Measurements from ENCODE around the gene IKZF1.
A peak's percentile ranks its signal among the peaks of the same experiment; 100 is the strongest.

The IKZF1 gene

DNA sequence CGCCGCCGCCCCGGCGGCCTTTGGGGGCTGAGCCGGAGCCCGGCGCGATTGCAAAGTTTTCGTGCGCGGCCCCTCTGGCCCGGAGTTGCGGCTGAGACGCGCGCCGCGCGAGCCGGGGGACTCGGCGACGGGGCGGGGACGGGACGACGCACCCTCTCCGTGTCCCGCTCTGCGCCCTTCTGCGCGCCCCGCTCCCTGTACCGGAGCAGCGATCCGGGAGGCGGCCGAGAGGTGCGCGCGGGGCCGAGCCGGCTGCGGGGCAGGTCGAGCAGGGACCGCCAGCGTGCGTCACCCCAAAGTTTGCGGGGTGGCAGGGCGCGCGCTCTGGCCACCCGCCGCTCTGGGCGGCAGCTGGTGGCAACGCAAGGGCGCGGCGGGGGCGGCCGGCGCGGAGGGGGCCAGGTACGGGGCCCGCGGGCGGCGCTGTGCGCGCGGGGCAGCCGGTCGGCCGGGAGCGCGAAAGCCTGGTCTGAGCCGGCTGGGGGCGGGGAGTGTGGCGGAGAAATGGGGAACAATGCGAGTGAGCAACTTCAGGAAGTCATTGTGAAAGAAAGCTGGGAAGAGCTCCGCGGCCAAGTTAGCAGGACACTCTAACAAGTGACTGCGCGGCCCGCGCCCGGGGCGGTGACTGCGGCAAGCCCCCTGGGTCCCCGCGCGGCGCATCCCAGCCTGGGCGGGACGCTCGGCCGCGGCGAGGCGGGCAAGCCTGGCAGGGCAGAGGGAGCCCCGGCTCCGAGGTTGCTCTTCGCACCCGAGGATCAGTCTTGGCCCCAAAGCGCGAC lies at the start of gene IKZF1:
TSS of gene IKZF1 (plus strand) at position 588 of the 782 bp plus-strand sequence. CDS start 14,346 bp downstream, outside the sequence.
- DNase-seq (ENCODE audit: low read depth): no peak

DNA sequence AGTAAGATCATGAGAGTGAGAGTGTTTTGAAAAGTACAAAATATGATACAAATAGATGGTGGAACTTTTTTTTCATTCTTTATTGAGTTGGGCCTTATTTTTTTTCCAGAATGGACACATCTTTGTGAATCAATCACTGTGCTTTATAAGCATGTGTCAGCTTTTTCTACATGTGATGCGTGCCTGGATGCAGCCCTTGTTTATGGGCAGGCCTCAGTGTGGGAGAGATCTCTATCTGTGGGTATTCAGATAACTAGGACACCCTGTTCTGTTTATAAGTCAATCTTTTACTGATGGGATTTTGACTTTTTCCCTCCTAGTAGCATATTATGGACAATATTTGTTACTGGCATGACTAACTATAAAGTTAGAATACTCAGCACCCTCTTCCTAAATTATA lies 42.9 kb upstream of the IKZF1 start:
- no peak for DNase-seq (ENCODE audit: low read depth)

DNA sequence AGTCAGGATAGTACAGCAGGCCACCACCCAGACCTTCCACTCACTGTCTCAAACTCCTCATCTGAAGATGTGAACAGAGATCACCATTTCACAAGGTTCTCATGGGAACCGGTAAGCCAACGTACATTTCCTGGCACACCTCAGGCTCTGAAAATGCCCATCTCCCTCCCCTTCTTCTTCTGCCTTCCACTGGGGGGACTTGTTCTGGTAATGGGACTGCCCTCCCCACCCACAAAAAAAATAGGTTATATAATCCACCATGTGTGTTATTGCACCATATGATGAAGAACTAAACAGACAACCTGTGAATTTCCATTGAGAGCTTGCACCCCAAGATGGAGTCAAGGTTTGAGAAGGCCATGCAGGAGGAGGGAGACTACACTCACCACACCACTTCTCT lies 42.1 kb upstream of the IKZF1 start:
- DNase-seq (ENCODE audit: low read depth): no peak

DNA sequence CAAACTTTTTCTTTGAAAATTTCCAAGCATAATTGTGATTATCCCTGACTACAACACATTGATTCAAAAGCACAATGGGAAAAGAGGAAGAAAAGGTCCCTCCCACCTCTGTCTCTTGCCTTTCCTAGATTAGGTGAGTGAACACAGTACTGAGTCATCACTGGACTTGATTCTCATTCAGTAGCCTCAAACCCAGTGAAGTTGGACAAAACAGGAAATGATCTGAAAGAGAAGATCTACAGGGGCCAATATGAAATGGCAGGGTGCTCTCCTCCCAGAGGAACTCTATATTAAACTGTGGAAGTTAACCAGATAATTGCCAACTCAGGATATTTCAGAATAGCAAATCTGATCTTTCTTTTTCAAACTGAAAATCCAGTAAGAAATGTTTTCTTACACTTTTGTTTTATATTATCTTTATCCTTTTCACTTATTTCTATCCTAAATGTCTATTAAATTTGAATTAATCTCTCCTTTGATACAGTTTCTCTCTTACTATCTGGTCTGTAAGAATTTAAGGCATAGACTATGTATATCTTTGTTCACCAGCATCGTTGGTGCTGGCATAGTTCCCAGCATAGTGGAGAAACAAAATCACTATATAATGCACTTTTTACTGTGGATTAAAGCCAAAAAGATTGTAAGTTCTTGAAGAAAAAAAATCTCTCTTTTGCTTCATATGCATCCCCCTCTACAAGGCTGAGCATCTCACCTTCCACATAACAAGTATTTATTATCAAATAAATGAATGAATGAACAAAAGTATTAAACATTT lies 41.4 kb upstream of the IKZF1 start:
- DNase-seq (ENCODE audit: low read depth): no peak

GRCh38 chr7:50264908-50265307 lies 39.6 kb upstream of the IKZF1 start:
- no peak for DNase-seq (ENCODE audit: low read depth)

GRCh38 chr7:50265968-50266634 lies 38.4 kb upstream of the IKZF1 start:
- no peak for DNase-seq (ENCODE audit: low read depth)

- peak; percentile 57 for DNase-seq (ENCODE audit: low read depth)
These were observed 37.7 kb upstream of the IKZF1 start for GRCh38 chr7:50266635-50267386.

DNA sequence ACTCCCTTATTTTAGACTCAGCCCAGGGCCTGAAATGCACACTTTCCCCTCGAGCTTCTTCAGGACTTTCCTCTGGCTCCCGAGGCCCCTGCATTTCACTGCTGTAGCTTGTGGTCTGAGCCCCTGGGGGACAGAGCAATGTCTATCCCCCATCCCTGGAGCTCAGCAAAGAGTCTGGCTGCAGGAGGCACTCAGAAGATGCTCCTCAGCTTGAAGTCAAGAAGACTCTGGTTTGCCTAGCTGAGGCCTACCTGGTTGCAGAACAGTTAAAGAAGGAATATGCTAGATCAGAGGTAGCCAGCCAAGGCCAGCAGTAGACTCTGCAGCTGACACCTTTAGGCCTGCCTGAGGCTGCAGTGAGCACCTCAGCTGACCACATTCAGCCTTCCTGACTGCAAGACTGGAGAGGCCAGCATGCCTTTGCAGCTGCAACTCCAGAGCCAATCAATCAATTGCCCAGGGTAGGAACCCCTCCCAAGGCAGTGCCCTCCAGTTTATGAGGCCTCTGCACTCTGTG lies 36.9 kb upstream of the IKZF1 start:
- DNase-seq (ENCODE audit: low read depth): no peak

GRCh38 chr7:50268223-50268622 lies 36.3 kb upstream of the IKZF1 start:
- DNase-seq (ENCODE audit: low read depth): no peak

DNA sequence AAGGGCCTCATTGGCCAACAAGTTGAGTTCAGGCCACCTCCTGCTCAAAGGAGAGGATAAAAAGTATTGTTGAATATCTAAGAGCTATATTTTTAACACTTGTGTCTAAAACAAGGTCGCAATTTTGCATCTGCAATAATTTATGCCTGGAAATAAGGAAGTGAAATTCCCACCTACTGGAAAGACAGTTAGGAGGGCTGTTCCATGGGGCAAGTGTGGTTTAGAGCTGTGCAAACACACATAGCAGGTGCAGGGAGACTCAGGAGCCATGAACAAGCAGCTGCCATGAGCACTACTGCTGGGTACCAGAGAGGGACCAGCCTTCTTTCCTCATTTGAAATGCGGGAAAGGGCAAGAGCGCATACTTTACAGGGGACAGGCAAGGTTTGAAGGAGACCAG lies 35.5 kb upstream of the IKZF1 start:
- no peak for DNase-seq (ENCODE audit: low read depth)

GRCh38 chr7:50270531-50271018 lies 33.9 kb upstream of the IKZF1 start:
- DNase-seq (ENCODE audit: low read depth): no peak

DNA sequence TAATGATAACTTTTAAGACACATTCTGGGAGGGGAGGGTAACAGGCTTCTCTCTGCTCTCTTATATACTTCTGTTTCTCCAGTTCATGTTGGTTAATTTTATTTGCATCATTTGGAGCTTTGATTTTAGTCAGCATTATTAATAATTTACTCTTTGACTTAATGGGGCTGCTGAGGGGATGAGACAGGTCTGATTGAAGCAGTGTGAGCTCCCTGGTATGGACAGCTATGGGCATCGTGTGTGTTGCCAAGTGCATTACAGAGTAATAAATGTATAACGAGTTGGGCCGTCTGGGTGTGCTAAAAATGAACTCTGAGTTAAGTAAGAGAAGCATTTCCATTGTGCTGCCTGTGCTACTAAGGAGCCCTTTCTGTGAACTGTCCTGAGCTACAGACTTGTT lies 31.7 kb upstream of the IKZF1 start:
- DNase-seq (ENCODE audit: low read depth): no peak

- no peak for DNase-seq (ENCODE audit: low read depth)
These were observed 31.2 kb upstream of the IKZF1 start for GRCh38 chr7:50273301-50273700.

GRCh38 chr7:50273870-50274269 lies 30.6 kb upstream of the IKZF1 start:
- no peak for DNase-seq (ENCODE audit: low read depth)

DNA sequence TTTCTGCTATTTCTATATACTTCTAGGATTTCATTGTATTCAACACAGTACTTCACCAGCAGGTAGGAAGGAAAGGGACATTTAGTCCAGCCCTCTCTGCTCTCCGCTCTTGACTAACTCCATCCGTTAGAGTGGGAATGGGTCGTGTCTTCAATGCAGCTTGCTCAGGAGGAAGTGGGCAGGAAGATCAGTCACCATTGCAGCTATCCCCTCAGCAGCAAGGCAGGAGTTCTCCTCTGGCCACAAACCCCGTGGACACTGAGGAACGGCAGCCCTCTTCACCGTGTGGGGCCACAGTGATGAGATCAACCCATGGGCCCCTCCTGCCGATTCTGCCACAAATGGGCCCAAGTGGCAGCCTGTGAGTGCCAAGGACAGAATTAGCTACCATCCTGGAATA lies 30.2 kb upstream of the IKZF1 start:
- no peak for DNase-seq (ENCODE audit: low read depth)

GRCh38 chr7:50275430-50275829 lies 29.1 kb upstream of the IKZF1 start:
- DNase-seq (ENCODE audit: low read depth): no peak

DNA sequence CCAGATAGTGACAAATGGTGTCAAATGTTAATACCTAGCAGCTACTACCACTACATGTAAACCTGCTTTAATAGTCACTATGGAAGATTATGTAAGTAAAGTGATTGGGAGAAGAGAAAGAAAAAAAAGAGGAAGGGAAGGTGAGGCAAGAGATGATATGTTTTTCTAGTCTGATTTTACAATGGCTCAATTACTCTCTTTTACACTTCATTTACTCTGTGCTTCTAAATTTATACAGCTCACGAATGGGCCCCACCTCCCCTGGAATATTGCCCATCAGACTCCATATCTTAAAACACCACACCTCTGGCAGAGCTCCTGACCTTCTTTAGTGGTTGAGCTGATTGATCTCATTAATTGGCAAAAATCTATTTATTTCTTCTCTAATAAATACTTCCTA lies 28.0 kb upstream of the IKZF1 start:
- DNase-seq (ENCODE audit: low read depth): no peak

DNA sequence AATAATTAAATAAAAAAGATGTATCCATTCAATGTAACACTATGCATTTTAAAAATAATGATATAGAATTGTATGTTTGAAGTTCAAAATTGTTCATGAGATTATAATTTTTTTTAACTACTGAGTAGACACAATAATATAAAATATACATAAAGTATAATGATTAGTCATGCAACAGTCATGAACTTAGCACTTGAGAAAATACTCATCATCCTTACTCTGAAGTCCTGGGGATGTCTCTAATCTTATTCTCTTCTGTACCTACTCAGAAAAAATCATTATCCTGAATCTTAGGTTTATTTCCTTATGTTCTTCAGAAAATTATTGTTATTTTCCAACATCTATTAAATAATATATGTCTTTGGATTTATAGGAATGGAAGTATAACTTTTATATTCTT lies 26.4 kb upstream of the IKZF1 start:
- DNase-seq (ENCODE audit: low read depth): no peak

DNA sequence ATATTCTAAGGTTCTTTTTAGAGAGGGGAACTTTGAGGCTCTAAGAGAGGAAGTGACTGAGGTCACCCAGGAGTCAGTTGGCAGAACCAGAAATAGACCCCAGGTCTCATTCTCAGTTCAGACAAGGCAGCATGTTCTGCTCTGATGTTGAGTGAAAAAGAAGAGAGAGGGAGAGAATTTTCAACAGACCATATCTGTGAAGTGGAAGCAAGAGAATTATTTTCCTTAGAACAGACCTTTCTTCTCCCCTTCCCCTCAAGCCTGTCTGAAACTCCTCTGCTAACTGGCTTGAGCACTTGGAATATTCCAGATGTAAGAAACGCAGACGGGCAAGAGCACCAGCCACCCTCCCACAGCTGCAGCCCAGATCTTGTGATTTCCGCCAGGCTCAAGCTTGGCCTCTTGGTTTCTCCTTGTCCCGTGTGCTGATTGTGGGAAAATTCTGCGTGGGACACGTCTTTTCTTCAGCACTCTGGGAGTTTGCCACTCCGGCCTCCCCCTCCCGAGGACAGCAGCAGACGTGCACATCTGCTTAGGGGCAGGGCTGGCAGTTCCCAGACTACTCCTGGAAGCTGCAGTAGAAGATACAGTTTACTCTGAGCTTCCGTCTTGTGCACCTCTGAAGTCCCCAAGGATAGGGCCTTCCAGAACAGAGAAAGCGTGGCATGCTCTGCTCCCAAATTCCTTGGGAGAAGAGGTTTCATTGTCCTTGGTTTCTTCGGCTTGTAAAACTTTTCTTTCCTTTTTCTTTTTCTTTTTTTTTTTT lies 22.7 kb upstream of the IKZF1 start:
- no peak for DNase-seq (ENCODE audit: low read depth)

DNA sequence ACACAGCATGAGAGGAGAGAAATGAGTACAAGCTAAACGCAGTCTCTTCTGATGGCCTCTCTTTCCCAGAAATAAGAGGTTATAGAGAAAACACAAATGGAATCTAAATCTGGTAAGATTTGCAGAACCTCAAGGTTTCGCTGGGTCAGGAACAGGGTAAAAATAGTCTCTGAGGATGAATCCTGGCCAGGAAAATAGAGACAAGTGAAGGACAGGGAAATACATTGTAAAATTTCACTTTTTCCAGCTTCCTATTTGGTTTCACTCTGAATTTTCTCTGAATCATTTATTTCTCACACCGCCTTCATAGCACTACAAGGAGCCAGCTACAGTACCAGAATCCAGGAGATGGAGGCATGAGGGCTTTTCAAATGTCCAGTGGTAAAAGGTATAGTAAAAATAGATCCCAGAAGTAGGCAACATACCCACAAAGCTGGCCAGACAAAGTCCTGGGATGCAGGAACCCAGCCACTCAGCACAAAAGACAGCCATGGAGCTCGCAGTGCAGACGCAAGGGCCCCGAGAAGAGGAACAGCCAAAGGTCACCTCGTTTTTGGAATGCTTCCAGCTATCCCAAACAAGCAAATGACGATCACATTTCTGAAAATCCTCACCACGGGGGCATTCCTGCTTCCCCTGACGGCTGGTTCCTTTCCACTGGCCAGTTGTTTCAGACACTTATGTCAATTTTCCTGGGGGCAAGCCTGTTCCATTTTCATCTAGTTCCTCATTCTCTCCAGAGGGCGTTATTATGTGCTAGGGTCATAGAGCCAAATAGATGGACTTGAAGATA lies 21.5 kb upstream of the IKZF1 start:
- no peak for DNase-seq (ENCODE audit: low read depth)
